CD4-positive, alpha-beta T cell treated with Interferon gamma for 1 hour (primary cell): ENCODE results near the gene PTPRT.

Experiments
- DNase-seq: peaks from one replicate; pipeline ENCODE4 v3.0.0-alpha.2; 2020

Gene PTPRT

DNA sequence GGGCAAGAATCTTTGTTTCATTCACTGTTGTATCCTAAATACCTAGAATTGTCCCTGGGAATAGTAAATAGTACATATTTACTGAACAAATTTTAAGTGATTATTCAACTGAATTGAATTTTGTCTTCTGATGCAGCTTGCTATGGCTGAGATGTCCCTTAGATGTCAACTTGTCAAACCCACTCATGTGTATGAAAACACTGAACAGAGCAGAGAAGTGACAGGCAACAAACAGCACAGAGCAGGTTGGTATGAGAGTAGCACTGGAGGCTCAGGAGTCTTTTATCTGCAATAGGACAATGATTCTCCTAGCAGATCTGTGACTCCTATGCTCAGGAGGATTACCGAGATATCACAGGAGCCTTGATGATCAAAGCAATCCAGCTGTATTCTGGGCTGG lies 1031.4 kb downstream of the PTPRT start:
- DNase-seq, result no peak

DNA sequence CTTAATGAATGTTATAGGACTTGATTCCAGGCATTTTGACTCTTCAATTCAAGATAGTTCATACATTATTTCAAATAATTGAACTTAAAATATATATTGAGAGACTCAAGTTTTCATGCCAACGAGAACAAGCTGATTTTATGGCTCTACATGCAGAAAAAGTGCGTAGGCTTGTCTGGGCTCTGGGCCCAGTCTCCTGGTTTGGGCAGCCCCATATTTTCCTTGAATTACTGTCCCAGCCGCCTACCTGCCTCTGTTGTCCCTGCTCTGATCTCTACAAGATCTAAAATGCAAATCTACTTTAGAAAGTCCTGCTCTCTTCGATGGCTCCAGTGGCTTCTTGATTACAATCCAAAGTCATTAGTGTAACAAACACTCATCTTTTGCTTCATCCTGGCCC lies 1034.1 kb downstream of the PTPRT start:
- no peak for DNase-seq

DNA sequence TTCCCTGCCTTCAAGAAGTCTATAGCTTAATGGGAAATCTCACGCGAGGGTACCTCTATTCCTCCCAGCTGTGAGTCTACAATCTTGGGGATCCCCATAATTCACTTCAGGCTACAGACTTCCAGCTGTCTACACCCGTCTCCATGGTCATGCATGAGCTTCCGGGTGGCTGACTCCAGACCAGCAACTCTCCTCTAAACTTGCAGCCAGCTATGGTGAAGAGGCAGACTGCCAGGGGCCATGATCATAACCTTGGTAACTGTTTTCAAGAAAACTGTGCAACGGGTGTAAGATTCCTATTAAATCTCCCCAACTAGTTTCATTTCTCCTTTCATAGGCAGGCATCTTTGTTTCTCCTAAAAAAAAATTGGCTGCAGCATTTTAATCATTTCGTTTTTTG lies 1037.1 kb downstream of the PTPRT start:
- no peak for DNase-seq

DNA sequence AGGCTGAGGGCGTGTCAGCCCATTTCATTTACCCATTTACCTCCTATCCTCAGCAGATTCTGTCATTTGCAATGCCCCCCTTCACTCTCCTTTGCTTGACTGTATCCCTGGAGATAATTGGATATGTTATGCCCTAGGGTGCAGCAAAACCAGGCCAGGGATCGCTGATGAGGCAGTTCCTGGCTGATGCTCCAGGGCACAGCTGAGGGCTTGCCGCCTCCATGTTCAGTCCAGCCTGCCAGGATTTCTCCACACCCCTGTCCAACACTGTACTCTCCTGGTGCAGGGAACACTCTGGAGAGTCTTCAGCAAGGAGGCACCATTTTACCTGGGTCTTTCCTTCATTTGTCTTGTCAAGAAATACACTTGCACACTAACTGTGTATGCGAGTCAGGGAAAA lies 1039.5 kb downstream of the PTPRT start:
- no peak for DNase-seq

DNA sequence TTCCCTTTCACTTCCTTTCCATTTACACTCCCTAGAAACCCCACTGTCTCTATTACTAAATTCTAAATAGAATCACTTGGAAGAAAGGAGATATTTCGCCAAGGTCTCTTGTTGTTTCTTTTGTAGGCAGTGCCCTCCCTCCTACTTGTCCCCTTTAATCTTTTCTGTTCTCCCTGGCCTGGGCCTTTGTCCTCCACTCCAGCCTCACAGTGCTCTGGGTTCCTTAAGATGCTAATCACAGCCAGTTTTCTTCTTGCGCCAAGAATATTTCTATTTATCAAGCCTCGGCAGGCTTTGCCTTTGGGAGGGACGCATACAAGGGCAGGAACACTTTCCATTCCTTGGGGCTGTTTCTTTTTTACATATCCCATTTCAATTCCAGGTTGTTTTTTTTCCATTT lies 1051.0 kb downstream of the PTPRT start:
- no peak for DNase-seq

DNA sequence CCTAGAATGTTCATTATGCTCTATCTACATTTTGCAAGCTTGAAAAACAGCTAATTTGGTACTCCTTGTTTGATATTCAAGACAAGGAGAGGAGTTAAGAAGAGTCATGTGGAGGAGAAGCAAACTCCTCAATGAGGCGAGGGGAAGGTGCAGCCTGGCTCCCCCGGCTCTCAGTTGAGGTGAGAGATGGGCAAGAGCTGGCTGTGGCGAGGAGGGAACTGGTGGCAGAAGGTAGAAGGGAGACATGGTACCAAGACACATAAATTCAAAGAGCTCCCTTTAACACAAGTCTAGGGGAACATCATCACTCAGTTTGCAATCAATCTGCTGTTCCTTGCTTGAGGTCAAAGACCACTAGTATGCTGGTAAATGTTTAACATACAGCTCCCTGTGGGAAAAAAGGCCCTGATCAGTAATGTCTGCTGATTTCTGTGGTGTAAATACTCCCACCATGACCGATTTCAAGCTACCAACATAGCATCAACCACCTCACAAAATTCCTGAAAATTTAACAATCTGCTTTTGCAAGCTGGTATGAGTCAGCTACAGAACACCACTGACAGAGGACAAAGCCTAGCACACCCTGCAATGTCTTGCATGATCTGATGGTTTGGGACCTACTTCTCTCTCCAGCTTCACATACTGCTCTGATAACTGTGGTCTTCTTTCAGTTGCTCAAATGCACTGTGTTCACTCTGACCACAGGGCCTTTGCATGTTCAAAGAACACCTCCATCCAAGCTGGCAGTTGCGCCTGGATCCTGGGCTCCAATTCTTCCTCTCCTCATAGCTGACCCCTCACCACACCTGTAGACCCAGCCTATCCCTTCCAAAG lies 1055.2 kb downstream of the PTPRT start:
- no peak for DNase-seq

DNA sequence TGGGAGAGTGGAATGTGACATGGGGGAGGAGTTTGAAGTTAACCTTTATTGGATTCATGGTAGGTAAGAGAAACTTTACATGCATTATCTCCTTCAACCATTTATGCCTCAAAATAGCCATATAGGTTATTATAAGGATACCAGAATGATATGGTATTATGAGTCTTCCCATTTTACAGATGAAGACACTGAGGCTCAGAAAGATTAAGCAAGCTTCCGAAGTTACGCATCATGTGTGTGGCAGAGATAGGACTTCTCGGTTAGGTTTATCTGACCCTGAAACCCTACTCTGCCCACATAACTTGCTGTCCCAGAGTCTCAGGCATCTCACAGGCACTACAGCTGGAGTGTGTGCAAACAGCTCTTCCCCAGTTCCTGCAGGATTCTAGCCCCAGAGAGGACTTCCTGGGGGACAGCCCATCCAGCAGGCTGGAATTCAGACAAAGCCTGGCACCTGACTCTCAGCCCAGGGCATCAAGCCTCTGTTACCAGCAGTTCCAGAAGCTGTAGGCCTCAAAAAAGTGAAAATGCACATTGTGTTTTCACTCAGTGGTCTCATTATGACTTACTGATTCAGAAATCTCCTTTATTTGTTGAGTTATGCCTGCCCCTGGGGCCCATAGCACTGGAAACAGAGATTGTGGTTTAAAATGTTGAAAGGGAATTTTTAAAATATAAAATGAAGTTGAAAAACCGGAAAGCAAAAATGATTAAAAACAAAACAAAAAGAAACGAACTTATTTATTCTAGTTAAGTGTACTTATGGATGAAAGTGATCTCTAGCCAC lies 1058.7 kb downstream of the PTPRT start:
- DNase-seq, result no peak

DNA sequence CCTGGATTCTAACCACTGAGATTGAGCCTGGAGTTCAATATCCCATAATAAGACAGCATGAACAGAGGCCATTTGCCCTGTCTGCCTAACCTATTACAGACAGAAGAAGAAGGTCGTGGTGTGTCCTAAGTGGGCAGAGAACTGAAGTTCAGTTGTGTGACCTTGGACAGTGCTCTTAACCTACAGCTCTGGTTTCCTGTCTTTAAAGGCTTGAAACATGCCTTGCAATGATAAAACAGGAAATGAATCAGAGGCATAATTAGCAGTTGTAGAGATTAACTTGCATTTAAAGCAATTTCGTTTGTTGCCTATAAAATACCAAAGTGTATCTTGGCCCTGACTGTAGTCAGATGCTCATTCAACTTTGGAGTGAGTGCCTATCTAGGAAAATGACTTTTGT lies 1064.3 kb downstream of the PTPRT start:
- no peak for DNase-seq

DNA sequence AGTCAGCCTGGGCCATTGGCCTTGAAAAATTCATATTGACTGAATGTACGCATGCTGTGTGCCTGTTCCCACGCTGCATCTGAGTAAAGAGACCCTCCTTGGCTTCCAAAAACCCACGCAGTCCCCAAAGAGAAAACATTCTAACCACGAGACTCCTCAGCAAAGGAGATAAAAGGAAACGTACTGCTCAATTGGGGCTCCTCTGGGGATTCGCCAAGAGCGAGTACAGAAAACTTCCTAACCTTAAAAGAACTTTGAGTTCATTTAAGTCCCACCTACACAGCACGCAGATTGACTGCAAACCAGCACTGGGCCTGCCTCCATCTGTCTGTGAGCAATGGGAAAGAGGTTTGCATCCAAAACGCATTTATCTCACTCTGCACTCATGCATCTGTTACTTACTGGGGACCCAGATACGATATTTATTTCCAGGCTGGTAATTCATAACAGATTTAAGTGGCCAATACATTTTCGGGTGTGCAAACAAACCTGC lies 1065.7 kb downstream of the PTPRT start:
- no peak for DNase-seq

DNA sequence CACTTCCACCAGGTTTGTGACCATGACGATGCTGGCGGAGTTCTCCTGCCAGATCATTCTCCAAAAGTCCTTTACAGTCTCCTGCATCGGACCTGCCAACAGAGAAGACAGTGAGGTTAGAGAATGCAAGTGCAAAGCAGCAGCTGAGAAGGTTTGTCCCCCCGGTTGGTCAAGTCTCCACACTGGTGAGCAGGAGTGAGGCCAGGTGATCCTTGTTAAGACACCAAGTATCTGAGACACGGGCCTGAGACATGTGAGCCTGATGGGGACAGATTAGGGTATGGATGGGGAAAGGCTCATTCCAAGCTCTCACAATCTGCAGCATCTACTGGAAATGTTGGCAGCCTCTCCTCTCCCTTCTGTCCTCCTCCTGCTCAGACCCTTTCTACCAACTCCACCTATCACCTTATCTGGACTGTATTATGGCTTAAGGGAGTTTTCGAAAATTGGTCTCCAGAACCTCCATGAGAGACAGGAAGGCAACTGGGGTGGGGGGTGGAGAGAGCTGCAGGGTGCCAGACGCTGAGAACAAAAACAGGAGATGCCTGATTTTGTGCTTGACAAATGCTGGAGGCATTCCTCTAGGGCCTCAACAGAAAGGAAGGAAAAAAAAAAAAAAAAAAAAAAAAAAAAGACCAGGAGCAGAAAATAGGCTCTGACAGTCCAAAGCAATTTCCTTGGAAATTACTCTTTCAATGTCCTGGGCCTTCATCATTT lies 1071.1 kb downstream of the PTPRT start:
- DNase-seq, result no peak

DNA sequence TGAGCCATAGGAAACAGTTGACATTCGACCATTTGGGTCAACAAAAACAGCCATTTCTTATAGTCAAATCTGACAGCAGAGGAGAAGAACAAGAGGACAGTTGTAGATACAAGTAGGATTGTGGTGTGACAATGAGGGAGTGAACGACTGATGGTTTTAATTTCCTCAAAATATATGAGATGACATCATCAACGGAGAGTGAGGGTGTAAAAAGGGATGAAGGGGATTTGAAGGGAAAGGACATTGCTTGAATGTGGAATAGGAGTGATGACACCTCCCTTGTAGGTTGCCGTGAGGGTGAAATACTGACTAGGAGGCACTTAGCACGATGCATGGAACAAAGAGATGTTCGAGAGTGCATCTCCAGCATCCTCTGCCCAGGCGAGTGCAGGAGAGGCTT lies 1071.7 kb downstream of the PTPRT start:
- no peak for DNase-seq

DNA sequence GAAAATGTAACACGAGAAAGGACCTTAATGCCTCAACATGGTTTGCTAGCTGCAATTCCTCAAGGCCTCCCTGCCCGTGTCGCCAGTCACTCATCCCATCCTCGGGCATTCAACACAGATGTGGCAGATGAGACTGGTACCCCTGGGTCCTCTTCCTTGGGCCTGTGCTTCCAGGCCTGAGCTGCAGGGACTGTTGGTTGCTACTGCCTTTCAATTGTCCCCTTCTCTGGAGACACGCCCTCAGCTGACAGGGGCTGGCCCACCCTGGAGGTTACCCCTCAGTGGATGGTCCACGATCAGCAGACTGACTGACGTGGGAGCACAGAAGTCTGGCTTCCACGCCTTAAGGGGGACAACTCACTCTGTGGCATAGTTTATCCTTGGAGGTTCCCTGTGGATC lies 1076.5 kb downstream of the PTPRT start:
- no peak for DNase-seq

DNA sequence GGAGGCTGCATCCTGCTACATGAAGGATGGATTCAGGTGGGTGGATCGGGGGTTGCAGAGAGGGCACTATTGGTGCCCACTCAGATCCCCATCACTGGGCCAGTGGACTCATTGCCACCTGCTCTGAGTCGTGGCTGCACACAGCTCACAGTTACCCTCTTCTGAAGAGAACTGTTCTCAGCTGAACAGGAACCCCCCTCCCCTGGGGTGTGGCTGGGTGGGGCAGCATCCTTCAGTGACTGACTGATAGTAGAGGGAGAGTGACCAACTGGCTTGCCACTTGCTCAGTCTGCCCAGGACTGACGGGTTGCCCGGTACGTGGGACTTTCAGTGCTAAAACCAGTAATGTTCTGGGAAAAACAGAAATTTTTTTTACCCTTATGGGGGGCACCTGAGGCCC lies 1077.5 kb downstream of the PTPRT start:
- no peak for DNase-seq

DNA sequence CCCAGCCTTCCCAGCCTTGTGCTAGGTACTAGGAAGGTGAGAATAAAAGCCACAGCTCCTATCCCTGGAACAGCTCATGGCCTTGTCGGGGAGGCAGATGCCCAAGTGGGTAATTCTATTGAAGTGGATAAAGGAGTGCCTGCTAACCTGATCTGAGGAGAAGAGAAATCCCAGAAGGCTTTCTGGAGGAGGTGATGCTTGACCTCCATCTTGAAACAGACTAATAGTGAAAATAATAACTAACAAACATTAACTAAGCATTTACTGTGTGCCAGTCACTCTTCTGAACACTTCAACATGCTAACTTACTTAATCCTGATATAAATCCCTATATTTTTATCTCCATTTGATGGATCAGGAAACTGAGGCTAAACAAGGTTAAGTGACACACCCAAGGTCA lies 1078.4 kb downstream of the PTPRT start:
- no peak for DNase-seq

DNA sequence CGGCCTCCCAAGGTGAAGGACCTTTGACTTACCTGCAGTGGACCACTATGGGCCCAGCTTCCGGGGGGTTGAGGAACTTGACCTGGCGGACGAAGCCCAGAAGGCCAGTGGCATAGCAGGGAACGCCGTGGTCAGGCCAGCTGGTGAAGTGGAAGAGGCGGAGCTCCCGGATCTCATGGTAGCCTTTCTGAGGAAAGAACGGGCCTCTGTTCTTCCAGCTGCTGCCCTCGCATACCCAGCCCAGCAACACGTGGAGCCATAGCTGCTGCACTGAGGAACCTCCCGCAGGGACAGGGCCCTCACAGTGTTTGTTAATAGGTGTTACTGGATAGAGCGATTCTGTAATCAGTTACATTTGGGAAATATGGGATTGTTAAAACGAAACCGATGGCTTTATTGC lies 1079.4 kb downstream of the PTPRT start:
- DNase-seq, result no peak

DNA sequence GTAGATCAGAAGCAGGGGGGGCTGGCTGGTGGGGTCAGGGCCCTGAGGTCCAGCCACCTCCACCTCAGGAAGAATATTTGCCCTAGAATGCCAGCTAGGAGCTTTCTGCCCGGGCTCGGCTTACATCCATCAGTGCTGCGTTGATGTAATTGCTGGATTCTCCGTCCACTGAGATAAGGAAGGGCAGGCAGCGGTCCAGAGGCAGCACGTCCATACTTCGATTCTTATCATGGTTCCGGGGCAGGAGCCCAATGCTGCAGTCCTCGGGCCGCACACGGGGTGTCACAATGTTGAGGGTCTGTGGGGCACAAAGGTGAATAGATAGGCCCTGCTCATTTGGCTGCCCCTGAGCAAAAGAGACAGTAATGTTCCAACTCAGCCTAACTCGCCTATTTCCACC lies 1087.7 kb downstream of the PTPRT start:
- DNase-seq, result no peak

DNA sequence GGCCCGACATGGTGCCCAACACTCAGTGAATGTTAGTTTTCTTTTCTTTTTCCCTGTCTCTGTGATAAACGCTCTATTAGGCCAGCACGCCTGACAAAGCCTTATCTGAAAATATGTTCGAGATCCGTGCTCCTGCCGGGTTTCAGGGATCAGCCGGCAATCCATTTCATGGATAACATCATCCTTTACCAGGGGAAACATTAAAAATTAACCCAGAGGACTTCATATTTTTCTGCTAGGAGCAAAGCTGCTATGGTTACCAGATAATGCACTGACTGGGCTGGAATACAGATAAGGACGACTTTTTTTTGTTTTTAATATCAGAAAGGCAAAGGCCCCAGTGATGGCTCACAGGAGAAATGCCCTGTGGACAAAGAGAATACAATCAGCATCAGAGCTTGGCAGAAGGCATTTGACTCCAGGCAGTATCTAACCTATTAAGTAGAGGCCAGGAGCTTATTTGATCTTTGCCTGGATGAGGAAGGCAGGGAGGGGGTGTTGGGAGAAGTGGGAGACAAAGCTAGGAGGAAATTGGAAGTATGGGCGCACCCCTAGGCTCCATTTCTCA lies 1089.5 kb downstream of the PTPRT start:
- DNase-seq, result no peak

DNA sequence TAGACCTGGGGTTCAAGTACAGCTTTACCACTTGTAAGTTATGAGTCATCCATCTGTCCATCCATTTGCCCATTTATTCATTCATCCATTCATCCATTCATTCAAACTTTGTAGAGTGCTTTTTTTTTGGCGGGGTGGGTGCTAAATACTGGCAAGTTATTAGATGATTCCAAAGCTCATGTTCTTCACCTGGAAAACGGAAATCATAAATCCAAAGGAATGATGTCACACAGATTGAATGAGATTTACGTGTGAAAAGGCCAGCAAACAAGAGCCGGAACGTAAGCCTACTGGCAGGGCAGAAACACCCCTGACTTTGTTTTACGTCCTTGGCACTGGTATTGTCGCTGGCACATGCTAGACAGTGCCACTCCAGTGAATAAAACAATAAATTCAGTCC lies 1090.6 kb downstream of the PTPRT start:
- no peak for DNase-seq

DNA sequence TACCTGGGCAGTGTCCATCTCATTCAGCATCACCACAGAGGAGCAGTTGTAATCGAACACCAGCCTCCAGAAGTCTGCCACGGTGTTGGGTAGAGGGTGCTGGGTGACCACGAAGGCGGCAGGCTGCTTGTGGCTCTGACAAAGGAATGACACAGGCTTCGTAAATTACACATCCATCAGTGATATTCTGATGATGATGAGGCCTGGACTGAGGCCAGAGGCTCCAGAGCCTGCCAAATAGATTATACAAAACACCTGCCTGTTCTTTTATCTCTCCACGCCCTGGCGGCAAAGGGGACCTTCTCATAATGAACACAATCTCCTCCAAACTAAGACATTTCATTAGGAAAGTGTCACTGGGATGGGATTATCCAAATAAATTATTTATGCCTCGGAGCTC lies 1091.3 kb downstream of the PTPRT start:
- no peak for DNase-seq

DNA sequence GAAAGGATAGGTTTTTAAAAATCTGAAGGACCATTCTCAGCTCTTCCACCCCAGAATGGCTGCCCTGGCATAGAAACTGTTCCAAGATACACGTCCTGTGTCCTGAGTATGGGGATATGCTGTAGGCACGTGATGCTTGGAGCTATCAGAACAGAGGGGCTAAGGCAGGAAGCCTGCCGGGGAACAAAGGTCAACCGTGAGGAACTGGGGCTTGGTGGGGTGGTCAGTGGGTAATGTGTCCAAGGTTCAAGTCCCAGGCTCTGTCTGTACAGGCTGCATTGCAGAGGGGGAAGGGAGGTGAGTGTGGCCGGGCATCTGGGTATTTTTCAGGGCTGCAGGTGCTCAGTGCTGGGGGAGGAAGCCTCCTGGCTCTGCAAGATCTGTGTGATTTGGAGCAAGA lies 1092.0 kb downstream of the PTPRT start:
- DNase-seq, result no peak

DNA sequence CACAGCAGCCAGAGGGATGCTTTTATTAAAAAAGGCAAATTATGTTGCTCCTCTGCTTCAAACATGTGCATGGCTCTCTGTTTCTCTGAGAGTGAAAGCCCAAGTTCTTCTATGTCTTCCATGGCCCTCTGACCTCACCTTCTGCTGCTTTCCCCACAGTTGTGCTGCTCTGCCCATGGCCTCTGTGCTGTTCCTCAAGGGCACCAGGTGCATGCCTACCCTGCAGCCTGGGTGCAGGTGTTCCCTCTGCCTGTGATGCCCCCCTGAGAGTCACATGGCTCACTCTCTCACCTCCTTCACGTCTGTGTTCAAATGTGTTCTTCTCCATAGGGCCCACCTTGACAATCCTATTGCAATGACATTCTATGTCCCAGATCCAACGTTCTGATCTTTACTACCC lies 1094.5 kb downstream of the PTPRT start:
- no peak for DNase-seq

DNA sequence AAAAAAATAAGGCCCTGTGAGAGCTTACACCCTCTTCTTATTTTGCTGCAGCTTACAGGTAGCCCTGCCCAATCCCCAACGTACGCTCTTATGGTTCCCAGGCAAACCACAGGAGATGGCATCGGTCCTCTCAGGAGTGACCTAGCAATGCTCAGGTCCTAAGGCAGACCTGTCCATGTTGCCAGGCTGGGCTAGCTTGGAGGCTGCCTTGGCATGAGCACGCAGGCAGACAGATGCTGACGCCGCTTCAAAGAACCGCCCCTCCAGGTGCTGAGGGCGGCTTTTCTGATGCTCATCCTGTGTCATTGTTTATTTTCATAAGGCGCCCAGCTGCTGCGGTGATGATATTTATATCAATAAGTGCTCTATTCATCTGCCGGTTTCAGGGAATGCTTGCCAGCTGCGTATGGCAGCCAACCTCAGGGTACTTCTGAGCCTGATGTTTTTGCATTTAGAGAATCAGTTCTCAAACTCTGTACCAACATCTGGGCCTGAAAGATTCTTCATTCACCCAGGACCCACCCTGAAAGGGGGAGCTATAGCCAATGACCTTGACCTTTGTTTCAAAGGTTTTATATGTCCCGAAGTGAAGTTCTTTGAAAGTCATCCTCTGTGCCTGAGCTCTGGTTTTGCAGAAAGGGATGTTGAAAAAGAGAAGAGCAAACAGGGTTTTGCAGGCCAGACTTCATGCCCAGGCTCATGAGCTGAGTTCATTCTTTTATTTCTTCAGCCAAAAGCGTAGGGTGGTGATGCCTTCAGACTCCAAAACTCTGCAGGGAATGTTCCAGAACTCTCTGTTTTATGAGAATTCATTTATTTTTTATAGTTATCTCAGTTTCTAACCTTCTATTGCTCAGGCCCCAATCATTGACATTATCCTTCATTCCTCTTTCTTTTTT lies 1095.9 kb downstream of the PTPRT start:
- DNase-seq, result no peak
